SK-N-SH (cell line): ENCODE results near the gene ADAMTS2. TPM values are rescaled to one million over a fixed set of nuclear protein-coding genes. Genes with fewer than 3 reads are reported as not detected.

Experiments
- CTCF ChIA-PET: fragments of 300-600, 350-600 bp; formaldehyde crosslinking; extraction: SDS; loops from one replicate; lab custom pipeline; 2021; lab: Yijun Ruan, JAX
- POLR2A ChIA-PET: fragments of 350-600 bp; sonication (Branson Sonifier 250); formaldehyde crosslinking; extraction: SDS; loops from one replicate; lab custom pipeline; 2020; ENCODE audit warnings: antibody characterized with exemption, inconsistent platforms; lab: Yijun Ruan, JAX
- DNase-seq: peaks from one replicate; pipeline ENCODE4 v3.0.0; 2012
- H2AFZ ChIP-seq: fragments of 200-600 bp; sonication (generic); 2 replicates; pipeline ENCODE4 v1.8.1; 2016; ENCODE audit warnings: antibody characterized with exemption, mild to moderate bottlenecking, low read depth
- H3F3A ChIP-seq: fragments of 200-600 bp; sonication (generic); replicated peaks from 2 replicates; pipeline ENCODE3; 2016; ENCODE audit warnings: antibody characterized with exemption, mild to moderate bottlenecking; ENCODE audit not compliant: insufficient read depth
- H3K27ac ChIP-seq, 2 experiments: fragments of 200-500 bp in 1 of 2; fragments of 200-600 bp in 1 of 2; sonication (Bioruptor generic) in 1 of 2; sonication (generic), shearing (Covaris generic) in 1 of 2; 2 replicates each; pipeline versions ENCODE4 v1.5.1 to v1.6.1; 2014 to 2016; ENCODE audit warnings: low read depth in 2 of 2, inconsistent platforms in 1 of 2, low read length in 1 of 2, mild to moderate bottlenecking in 1 of 2, mixed read lengths in 1 of 2
- H3K27me3 ChIP-seq: fragments of 200-600 bp; sonication (generic), shearing (Covaris generic); 2 replicates; pipeline ENCODE4 v1.6.1; 2016; ENCODE audit warnings: mixed run types; ENCODE audit not compliant: insufficient read depth
- H3K36me3 ChIP-seq, 2 experiments: fragments of 200-500 bp in 1 of 2; fragments of 200-600 bp in 1 of 2; sonication (Bioruptor generic) in 1 of 2; sonication (generic) in 1 of 2; replicated peaks in 1 of 2; 2 replicates each; pipeline versions ENCODE3 to v1.5.1; 2014 to 2016; ENCODE audit warnings: low read length in 1 of 2, mild to moderate bottlenecking in 1 of 2; ENCODE audit not compliant: insufficient read depth in 2 of 2, control insufficient read depth in 1 of 2
- H3K4me1 ChIP-seq, 2 experiments: fragments of 200-500 bp in 1 of 2; fragments of 200-600 bp in 1 of 2; sonication (Bioruptor generic) in 1 of 2; sonication (generic), shearing (Covaris generic) in 1 of 2; 2 replicates each; pipeline versions ENCODE4 v1.5.1 to v1.6.1; 2014 to 2016; ENCODE audit warnings: low read depth in 1 of 2, low read length in 1 of 2, mixed run types in 1 of 2; ENCODE audit not compliant: insufficient read depth in 2 of 2, control insufficient read depth in 1 of 2
- H3K4me2 ChIP-seq: fragments of 200-600 bp; sonication (generic), shearing (Covaris generic); 2 replicates; pipeline ENCODE4 v1.6.1; 2017; ENCODE audit warnings: mixed run types
- H3K4me3 ChIP-seq, 2 experiments: fragments of 200-500 bp in 1 of 2; fragments of 200-600 bp in 1 of 2; sonication (Bioruptor generic) in 1 of 2; sonication (generic), shearing (Covaris generic) in 1 of 2; 2 replicates each; pipeline versions ENCODE4 v1.5.1 to v1.8.1; 2014 to 2016; ENCODE audit warnings: low read depth in 2 of 2, inconsistent platforms in 1 of 2, low read length in 1 of 2, mild to moderate bottlenecking in 1 of 2, mixed read lengths in 1 of 2, moderate library complexity in 1 of 2
- H3K79me2 ChIP-seq: fragments of 200-600 bp; sonication (generic); 2 replicates; pipeline ENCODE4 v1.8.1; 2017; ENCODE audit warnings: mild to moderate bottlenecking; ENCODE audit not compliant: insufficient read depth
- H3K9ac ChIP-seq: fragments of 200-600 bp; sonication (generic); 2 replicates; pipeline ENCODE4 v1.6.1; 2017; ENCODE audit warnings: mixed run types
- H3K9me2 ChIP-seq: fragments of 200-600 bp; sonication (generic); 2 replicates; pipeline ENCODE4 v1.6.1; 2017; ENCODE audit warnings: mixed run types
- H3K9me3 ChIP-seq: fragments of 200-600 bp; sonication (generic); 2 replicates; pipeline ENCODE4 v1.6.1; 2017; ENCODE audit warnings: mixed run types, mild to moderate bottlenecking, moderate library complexity
- H4K20me1 ChIP-seq: fragments of 200-600 bp; sonication (generic); 2 replicates; pipeline ENCODE4 v1.6.1; 2017; ENCODE audit warnings: mild to moderate bottlenecking, mixed run types; ENCODE audit not compliant: insufficient read depth
- CHD2 ChIP-seq: fragments of 150-350 bp; IDR thresholded peaks from 2 replicates; pipeline ENCODE4 v1.6.1; 2018; ENCODE audit warnings: low read length; ENCODE audit not compliant: partially characterized antibody
- ELF1 ChIP-seq: IDR thresholded peaks from 2 replicates; pipeline ENCODE4 v1.4.0; 2012
- EP300 ChIP-seq, 2 experiments: IDR thresholded peaks; 2 replicates each; pipeline versions ENCODE4 v1.4.0 to v1.6.1; 2012; ENCODE audit warnings: borderline replicate concordance in 1 of 2, low read depth in 1 of 2, low read length in 1 of 2
- EZH2phosphoT487 ChIP-seq: fragments of 200-600 bp; sonication (generic); IDR thresholded peaks from 2 replicates; pipeline ENCODE4 v1.6.1; 2017; ENCODE audit warnings: low read depth, mixed run types, mild to moderate bottlenecking, antibody characterized with exemption, moderate library complexity, borderline replicate concordance
- FOSL2 ChIP-seq: IDR thresholded peaks from 2 replicates; pipeline ENCODE4 v1.4.0; 2012; ENCODE audit warnings: low read depth, mild to moderate bottlenecking, moderate library complexity, borderline replicate concordance
- FOXM1 ChIP-seq: IDR thresholded peaks from 2 replicates; pipeline ENCODE4 v1.4.0; 2012; ENCODE audit warnings: low read depth, mild to moderate bottlenecking
- GABPA ChIP-seq: IDR thresholded peaks from 2 replicates; pipeline ENCODE4 v1.4.0; 2012; ENCODE audit warnings: low read depth, mild to moderate bottlenecking
- MAX ChIP-seq: IDR thresholded peaks from 2 replicates; pipeline ENCODE4 v1.4.0; 2012; ENCODE audit warnings: low read depth
- MXI1 ChIP-seq: IDR thresholded peaks from 2 replicates; pipeline ENCODE4 v1.6.1; 2012; ENCODE audit warnings: mild to moderate bottlenecking, low read depth, low read length, improper control_type of control experiment
- POLR2AphosphoS5 ChIP-seq: IDR thresholded peaks from 2 replicates; pipeline ENCODE4 v1.6.1; 2012; ENCODE audit warnings: low read depth, low read length
- RAD21 ChIP-seq: IDR thresholded peaks from 2 replicates; pipeline ENCODE4 v1.6.1; 2012; ENCODE audit warnings: mild to moderate bottlenecking, low read length
- RFX5 ChIP-seq: IDR thresholded peaks from 2 replicates; pipeline ENCODE4 v1.6.1; 2012; ENCODE audit warnings: mild to moderate bottlenecking, improper control_type of control experiment, low read length
- SIN3A ChIP-seq: IDR thresholded peaks from 2 replicates; pipeline ENCODE4 v1.6.1; 2012; ENCODE audit warnings: low read depth, mild to moderate bottlenecking, low read length, moderate library complexity, borderline replicate concordance
- SMC3 ChIP-seq: IDR thresholded peaks from 2 replicates; pipeline ENCODE4 v1.6.1; 2012; ENCODE audit warnings: low read depth, low read length, improper control_type of control experiment
- TCF12 ChIP-seq: IDR thresholded peaks from 2 replicates; pipeline ENCODE4 v1.4.0; 2012
- USF2 ChIP-seq: fragments of 150-350 bp; IDR thresholded peaks from 2 replicates; pipeline ENCODE4 v1.6.1; 2017; ENCODE audit warnings: antibody characterized with exemption, low read length, low read depth, borderline replicate concordance
- YY1 ChIP-seq: IDR thresholded peaks from 2 replicates; pipeline ENCODE4 v1.4.0; 2012; ENCODE audit warnings: low read depth, mild to moderate bottlenecking
- WGBS: methylation state at CpG from one replicate; pipeline ENCODE4 v1.1.6; 2017; ENCODE audit warnings: low lambda C conversion rate; 5-methylcytosine and 5-hydroxymethylcytosine counted together
- polyA plus RNA-seq, 3 experiments: library from polyadenylated mRNA; depleted of rRNA; stranded (reverse); fragments of >200 nt; gene quantifications; 2 replicates each; pipeline ENCODE4 v1.2.3, GENCODE V29; 2012
- TF ChIP-seq, protein P1 (sequence below): IDR thresholded peaks from 2 replicates; pipeline ENCODE4 v1.4.0; 2012; ENCODE audit warnings: low read depth, borderline replicate concordance

The ADAMTS2 gene
- polyA plus RNA-seq, 1 of the 3 experiments (the other 2 are of a cell fraction), result 0.12 TPM

GRCh38 chr5:179214678-179215077 lies 130.6 kb downstream of the ADAMTS2 start:
- WGBS, result 81% methylated on average over 7 of the region's 7 CpGs
- no peaks in the 10 kb centered on the region for H3K27me3 ChIP-seq
- DNase-seq, result no peak
- peaks cover 0 to 35% of the 10 kb centered on the region in 2 experiments; a peak in 1 of 4 replicates for H3K4me1 ChIP-seq
- H3K9me2 ChIP-seq, result no peaks in the 10 kb centered on the region
- H3K79me2 ChIP-seq, result no peaks in the 10 kb centered on the region
- no peaks in the 10 kb centered on the region for H3F3A ChIP-seq
- H3K4me3 ChIP-seq, result no peak overlapping the region
- no peaks in the 10 kb centered on the region for H3K9me3 ChIP-seq
- H3K9ac ChIP-seq, result no peak overlapping the region
- no peak overlapping the region for H3K4me2 ChIP-seq
- no peak for TF ChIP-seq TCF12
- TF ChIP-seq ELF1, result no peak
- TF ChIP-seq, protein P1, sequence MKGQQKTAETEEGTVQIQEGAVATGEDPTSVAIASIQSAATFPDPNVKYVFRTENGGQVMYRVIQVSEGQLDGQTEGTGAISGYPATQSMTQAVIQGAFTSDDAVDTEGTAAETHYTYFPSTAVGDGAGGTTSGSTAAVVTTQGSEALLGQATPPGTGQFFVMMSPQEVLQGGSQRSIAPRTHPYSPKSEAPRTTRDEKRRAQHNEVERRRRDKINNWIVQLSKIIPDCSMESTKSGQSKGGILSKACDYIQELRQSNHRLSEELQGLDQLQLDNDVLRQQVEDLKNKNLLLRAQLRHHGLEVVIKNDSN, result no peak
- no peak for TF ChIP-seq MAX
- no peak for TF ChIP-seq USF2
- TF ChIP-seq EP300 (IDR thresholded peaks at IDR 0.05; ENCODE audit: borderline replicate concordance in 1 of 2, low read depth in 1 of 2, low read length in 1 of 2), result no peak
- no peak for TF ChIP-seq FOXM1
- no peak for TF ChIP-seq RAD21
- no peak for TF ChIP-seq SIN3A
- no peak for TF ChIP-seq SMC3
- TF ChIP-seq POLR2AphosphoS5, result no peak
- TF ChIP-seq FOSL2, result no peak
- TF ChIP-seq YY1, result no peak
- TF ChIP-seq GABPA, result no peak
- no peak for TF ChIP-seq RFX5
- no peak for TF ChIP-seq CHD2
- no peak for TF ChIP-seq MXI1
- TF ChIP-seq EZH2phosphoT487, result no peak
- TF ChIP-seq, all 33 proteins: peak for 0
- no peak overlapping the region for H3K27ac ChIP-seq
- ChIA-PET POLR2A (no interaction called here), CTCF (interaction anchor here (1.0 kb wide), 1 partner anchor 47 kb away, joined by 4 read pairs; no protein-coding TSS in a partner anchor)
- no peak overlapping the region for H2AFZ ChIP-seq
- H4K20me1 ChIP-seq, result no peaks in the 10 kb centered on the region
- no peaks in the 10 kb centered on the region for H3K36me3 ChIP-seq

GRCh38 chr5:179212870-179213269 lies 132.4 kb downstream of the ADAMTS2 start:
- 51% methylated on average over 6 of the region's 10 CpGs for WGBS
- CTCF ChIA-PET, result interaction anchor here (0.6 to 1.8 kb wide), 11 partner anchors 10 to 226 kb away, joined by 3 to 6 read pairs (median 4); no protein-coding TSS in a partner anchor

More at GRCh38 chr5:179212870-179213269, 132.4 kb downstream of the ADAMTS2 start:
- Histone ChIP-seq H2AFZ (no peak overlapping the region), H3K79me2 (no peaks in the 10 kb centered on the region), H3K36me3 (no peaks in the 10 kb centered on the region), H3K4me1 (peaks cover 0 to 17% of the 10 kb centered on the region in 2 experiments; a peak in 1 of 4 replicates), H3K27ac (no peak overlapping the region), H3K9ac (no peak overlapping the region), H3K9me2 (no peaks in the 10 kb centered on the region), H3K9me3 (no peaks in the 10 kb centered on the region), H4K20me1 (no peaks in the 10 kb centered on the region), H3K4me2 (no peak overlapping the region), H3K27me3 (no peaks in the 10 kb centered on the region), H3F3A (no peaks in the 10 kb centered on the region), H3K4me3 (no peak overlapping the region)
- DNase-seq, result peak; percentile 67
- TF ChIP-seq RAD21, result peak; percentile 53
- TF ChIP-seq ELF1, result no peak
- TF ChIP-seq SMC3, result peak; percentile 25; the same call in 1 of the 2 replicates
- POLR2A ChIA-PET, result no interaction called here
